AG09309 (cell line): Measurements from ENCODE around the gene CD38.
"Not testable (repeated sequence)": the region's sequence is repeated elsewhere in the genome, so short reads cannot be mapped to it uniquely, and the experiment has no call there.

Experiments
- DNase-seq: peaks from one replicate; pipeline ENCODE4 v3.0.0-alpha.2; 2010; ENCODE audit warnings: low read depth
- H3K4me3 ChIP-seq: 2 replicates; pipeline ENCODE4 v1.5.1; 2011; ENCODE audit warnings: mild to moderate bottlenecking, low read depth, low read length, moderate library complexity; ENCODE audit not compliant: control insufficient read depth
- CTCF ChIP-seq: IDR thresholded peaks from 2 replicates; pipeline ENCODE4 v1.5.1; 2011; ENCODE audit warnings: mild to moderate bottlenecking, low read depth, low read length, inconsistent platforms; ENCODE audit not compliant: insufficient read depth, control insufficient read depth; ENCODE audit errors: missing control alignments

CD38 gene

GRCh38 chr4:15757054-15757453 lies 21.1 kb upstream of the CD38 start:
- H3K4me3 ChIP-seq: no peak overlapping the region
- no peak for TF ChIP-seq CTCF
- no peak for DNase-seq

- H3K4me3 ChIP-seq: no peak overlapping the region
- TF ChIP-seq CTCF: no peak
- no peak for DNase-seq
These were observed 19.8 kb upstream of the CD38 start for GRCh38 chr4:15758294-15758693.

GRCh38 chr4:15762460-15762859 lies 15.7 kb upstream of the CD38 start:
- H3K4me3 ChIP-seq, DNase-seq: not testable (repeated sequence)

- no peak for TF ChIP-seq CTCF
- no peak overlapping the region for H3K4me3 ChIP-seq
- DNase-seq: no peak
These were observed 12.7 kb upstream of the CD38 start for GRCh38 chr4:15765391-15765790.

GRCh38 chr4:15765910-15766697 lies 12.0 kb upstream of the CD38 start:
- no peak for TF ChIP-seq CTCF
- no peak for DNase-seq

GRCh38 chr4:15766821-15767220 lies 11.3 kb upstream of the CD38 start:
- no peak overlapping the region for H3K4me3 ChIP-seq
- TF ChIP-seq CTCF: no peak
- no peak for DNase-seq

More at GRCh38 chr4:15765910-15766697, 12.0 kb upstream of the CD38 start:
- no peak overlapping the region for H3K4me3 ChIP-seq

- no peak overlapping the region for H3K4me3 ChIP-seq
- DNase-seq: no peak
- TF ChIP-seq CTCF: no peak
These were observed 8.9 kb upstream of the CD38 start for GRCh38 chr4:15769202-15769601.
